GM12875 (cell line): ENCODE measurements around the gene IMP4.

ENCODE experiments used
- H3K4me3 ChIP-seq: one replicate; pipeline ENCODE4 v1.5.1; 2011; ENCODE audit warnings: low read depth, low read length, control low read depth
- TF ChIP-seq, protein P1 (sequence below): IDR thresholded peaks from 2 replicates; pipeline ENCODE4 v1.5.1; 2011; ENCODE audit warnings: low read depth, mild to moderate bottlenecking, control low read depth, inconsistent platforms, low read length, moderate library complexity, borderline replicate concordance; ENCODE audit not compliant: insufficient read depth

IMP4 gene, protein sequence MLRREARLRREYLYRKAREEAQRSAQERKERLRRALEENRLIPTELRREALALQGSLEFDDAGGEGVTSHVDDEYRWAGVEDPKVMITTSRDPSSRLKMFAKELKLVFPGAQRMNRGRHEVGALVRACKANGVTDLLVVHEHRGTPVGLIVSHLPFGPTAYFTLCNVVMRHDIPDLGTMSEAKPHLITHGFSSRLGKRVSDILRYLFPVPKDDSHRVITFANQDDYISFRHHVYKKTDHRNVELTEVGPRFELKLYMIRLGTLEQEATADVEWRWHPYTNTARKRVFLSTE

DNA sequence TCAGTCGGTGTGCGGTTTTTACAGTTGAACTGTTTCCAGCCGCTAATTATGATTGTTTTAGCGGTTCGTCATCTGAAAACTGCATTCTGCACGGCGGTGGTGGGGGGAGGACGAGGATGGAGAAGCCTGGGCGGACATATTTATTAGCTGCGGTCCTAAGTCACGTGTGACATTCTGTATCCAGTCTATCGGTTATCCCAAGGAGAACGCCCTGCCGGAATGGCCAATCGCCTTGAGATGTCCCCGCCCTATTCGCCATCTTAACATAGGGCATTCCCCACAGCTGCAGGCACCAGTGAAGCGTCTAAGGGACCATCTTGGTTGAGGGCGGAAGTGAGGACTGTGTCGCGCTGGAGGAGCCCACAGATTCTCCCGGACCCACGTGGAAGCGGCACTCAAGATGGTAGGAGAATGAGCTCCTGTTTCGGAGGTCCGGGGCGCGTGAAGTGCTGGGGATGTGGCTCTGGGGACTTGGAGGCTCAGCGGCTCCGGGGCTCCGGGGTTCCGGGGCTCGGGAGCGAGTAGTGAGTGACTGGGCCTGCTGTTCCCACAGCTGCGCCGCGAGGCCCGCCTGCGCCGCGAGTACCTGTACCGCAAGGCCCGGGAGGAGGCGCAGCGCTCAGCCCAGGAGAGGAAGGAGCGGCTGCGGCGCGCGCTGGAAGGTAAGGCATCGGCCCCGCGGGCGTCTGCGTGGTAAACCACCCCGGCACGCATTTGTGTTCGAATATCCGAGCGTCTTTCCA, at the start of gene IMP4:
TSS of gene IMP4 (plus strand) at position 365 of the 743 bp plus-strand sequence. CDS start at position 401, 36 bp downstream.
- TF ChIP-seq, protein P1, sequence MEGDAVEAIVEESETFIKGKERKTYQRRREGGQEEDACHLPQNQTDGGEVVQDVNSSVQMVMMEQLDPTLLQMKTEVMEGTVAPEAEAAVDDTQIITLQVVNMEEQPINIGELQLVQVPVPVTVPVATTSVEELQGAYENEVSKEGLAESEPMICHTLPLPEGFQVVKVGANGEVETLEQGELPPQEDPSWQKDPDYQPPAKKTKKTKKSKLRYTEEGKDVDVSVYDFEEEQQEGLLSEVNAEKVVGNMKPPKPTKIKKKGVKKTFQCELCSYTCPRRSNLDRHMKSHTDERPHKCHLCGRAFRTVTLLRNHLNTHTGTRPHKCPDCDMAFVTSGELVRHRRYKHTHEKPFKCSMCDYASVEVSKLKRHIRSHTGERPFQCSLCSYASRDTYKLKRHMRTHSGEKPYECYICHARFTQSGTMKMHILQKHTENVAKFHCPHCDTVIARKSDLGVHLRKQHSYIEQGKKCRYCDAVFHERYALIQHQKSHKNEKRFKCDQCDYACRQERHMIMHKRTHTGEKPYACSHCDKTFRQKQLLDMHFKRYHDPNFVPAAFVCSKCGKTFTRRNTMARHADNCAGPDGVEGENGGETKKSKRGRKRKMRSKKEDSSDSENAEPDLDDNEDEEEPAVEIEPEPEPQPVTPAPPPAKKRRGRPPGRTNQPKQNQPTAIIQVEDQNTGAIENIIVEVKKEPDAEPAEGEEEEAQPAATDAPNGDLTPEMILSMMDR: peak; percentile 32; the same call in 1 of the 2 replicates
- H3K4me3 ChIP-seq: peak within 1 kb of the TSS; percentile 74

DNA sequence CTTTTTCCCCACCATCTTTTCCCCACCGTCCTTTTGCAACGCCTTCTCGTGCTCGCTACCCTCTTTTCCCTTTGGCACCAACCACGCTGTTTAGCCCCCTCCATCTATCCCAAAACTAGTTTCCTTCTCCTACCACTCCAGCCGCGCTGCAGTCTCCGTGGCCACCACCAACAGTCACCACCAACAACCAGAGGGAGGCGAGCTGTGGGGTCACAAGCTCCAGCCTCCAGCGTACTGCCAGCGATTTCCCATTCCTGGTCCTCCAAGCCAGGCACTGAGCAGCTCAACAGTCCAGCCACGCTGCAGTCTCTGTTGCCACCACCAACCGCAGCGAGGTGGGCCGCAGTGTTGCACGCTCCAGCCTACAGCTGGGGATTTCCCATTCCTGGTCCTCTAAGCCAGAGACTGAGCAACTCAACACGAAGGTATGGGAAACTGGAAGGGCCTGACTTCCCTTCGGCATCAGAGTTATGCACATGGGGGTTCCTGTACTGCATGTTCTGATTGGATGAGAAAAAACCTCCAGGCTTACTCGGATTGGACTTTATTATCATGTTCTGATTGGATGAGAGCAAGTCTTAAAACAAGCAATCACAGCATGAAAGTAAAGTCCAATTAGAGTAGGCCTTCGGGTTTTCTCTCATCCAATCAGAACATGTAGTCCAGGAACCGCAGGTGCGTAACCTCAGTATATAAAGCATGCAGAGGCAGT, 42.3 kb upstream of the IMP4 start:
- TF ChIP-seq, protein P1: no peak
- no peak overlapping the region for H3K4me3 ChIP-seq

GRCh38 chr2:130300970-130301348, 41.7 kb upstream of the IMP4 start:
- TF ChIP-seq, protein P1: no peak
- H3K4me3 ChIP-seq: no peak overlapping the region

DNA sequence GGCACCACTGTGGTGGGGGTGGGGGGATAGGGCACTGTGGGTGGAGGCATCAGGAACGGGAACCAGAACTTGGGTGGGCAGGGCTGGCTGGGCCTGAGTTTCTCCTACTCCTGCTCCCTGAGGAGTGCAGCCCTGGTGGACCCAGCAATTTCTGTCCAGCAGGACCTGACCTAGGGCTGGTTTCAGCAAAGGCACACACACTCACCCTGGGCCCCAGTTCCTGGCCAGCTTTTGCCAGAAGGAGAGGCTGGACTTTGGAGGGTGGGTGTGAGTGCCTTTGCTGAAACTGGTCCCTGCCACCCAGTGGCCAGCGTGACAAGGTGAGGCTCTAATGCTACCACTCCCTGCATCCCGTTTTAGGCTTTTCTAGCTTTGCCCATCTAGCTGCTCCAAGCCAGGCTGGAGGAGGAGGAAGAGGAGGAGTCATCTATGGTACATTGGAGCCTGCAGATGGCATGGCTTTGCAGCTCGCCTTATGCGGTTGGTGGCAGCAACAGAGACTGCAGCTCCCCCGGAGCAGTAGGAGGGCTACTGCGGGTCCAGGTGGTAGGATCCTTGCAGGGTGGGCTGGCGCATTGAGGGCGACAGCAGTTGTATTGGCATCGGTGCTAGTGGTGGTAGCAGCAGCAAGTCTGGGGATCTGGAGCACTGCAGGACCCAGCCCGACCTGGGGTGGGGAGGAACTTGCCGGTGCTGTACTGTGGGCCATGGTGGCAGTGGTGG, 40.4 kb upstream of the IMP4 start:
- no peak overlapping the region for H3K4me3 ChIP-seq
- TF ChIP-seq, protein P1: 0 out of 2 replicates have a peak, but pooled peaks have one; percentile 1

DNA sequence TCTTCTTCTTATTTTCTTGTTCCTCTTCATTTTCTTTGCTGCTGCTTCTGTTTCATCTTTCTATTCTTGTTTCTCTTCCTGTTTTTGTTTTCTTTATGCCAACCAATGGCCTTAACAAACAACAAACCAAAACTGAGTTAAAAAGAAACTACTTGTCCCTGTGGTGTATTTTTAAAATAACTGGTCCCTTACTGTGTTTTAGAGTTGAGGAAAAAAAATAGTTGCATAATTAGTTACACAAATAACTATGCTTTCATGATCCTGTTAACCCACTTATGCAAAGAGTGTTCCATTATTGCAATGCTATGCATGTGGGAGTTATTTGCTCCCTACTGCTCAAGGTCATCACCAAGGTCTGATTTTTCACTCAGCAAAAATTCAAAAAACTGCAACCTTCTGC, 39.5 kb upstream of the IMP4 start:
- no peak overlapping the region for H3K4me3 ChIP-seq
- TF ChIP-seq, protein P1: no peak

- TF ChIP-seq, protein P1: no peak
- H3K4me3 ChIP-seq: no peak overlapping the region
Observed at GRCh38 chr2:130304726-130305125, 38.0 kb upstream of the IMP4 start.
